GM12878 (cell line): ENCODE data around the gene TBC1D5. TPM values are rescaled to one million over a fixed set of nuclear protein-coding genes. Genes with fewer than 3 reads are reported as not detected.
"Not testable (repeated sequence)": the region's sequence is repeated elsewhere in the genome, so short reads cannot be mapped to it uniquely, and the experiment has no call there.

ENCODE experiments used
- ATAC-seq: fragments of 200-7000 bp; cut with Tn5 transposase; 3 replicates; pipeline ENCODE4 v1.9.1; 2020; ENCODE audit warnings: mild to moderate bottlenecking, moderate library complexity
- BruUV-seq: library from RNA; stranded (reverse); fragments of 400-500 nt; replicated peaks from 2 replicates; lab custom pipeline; 2021; lab: Mats Ljungman, UMichigan
- CTCF ChIA-PET: fragments of 300-600 bp; sonication (Branson Sonifier 250); formaldehyde crosslinking; extraction: SDS; loops from one replicate; lab custom pipeline; 2021; ENCODE audit warnings: inconsistent platforms; lab: Yijun Ruan, JAX
- POLR2A ChIA-PET: fragments of 350-600 bp; formaldehyde crosslinking; extraction: SDS; loops from one replicate; lab custom pipeline; 2021; ENCODE audit warnings: inconsistent platforms; lab: Charles Lee
- RAD21 ChIA-PET: fragments of 300-600 bp; sonication (Branson Sonifier 250); formaldehyde crosslinking; loops from one replicate; lab custom pipeline; 2023; ENCODE audit warnings: antibody characterized with exemption; ENCODE audit not compliant: unreplicated experiment; lab: Charles Lee
- SMC1A ChIA-PET: fragments of 300-600 bp; sonication (Branson Sonifier 250); formaldehyde crosslinking; loops from one replicate; lab custom pipeline; 2023; ENCODE audit not compliant: unreplicated experiment, uncharacterized antibody; lab: Charles Lee
- DNase-seq: peaks from one replicate; pipeline ENCODE4 v3.0.0-alpha.2; 2011; ENCODE audit warnings: low read depth, low spot score
- FAIRE-seq: peaks from 3 replicates; lab custom pipeline; 2011; peaks lifted over from hg19 to GRCh38; lab: Jason Lieb, UNC
- H2AFZ ChIP-seq: 2 replicates; pipeline ENCODE4 v1.6.0; 2011; ENCODE audit warnings: low read depth, low read length, control low read depth; ENCODE audit not compliant: control insufficient read depth
- H3K27ac ChIP-seq: 2 replicates; pipeline ENCODE4 v1.5.1; 2011; ENCODE audit warnings: control low read depth; ENCODE audit not compliant: control insufficient read depth, insufficient read depth
- H3K27me3 ChIP-seq, 2 experiments: replicated peaks in 1 of 2; 2 replicates each; pipeline versions ENCODE4 v1.6.0 to v1.6.1; 2011; ENCODE audit warnings: low read length in 1 of 2; ENCODE audit not compliant: control insufficient read depth in 2 of 2, insufficient read depth in 2 of 2
- H3K36me3 ChIP-seq, 2 experiments: 2 replicates each; pipeline ENCODE4 v1.5.1; 2011; ENCODE audit warnings: low read length in 1 of 2; ENCODE audit not compliant: control insufficient read depth in 2 of 2, insufficient read depth in 2 of 2
- H3K4me1 ChIP-seq: 2 replicates; pipeline ENCODE4 v1.6.1; 2011; ENCODE audit warnings: mild to moderate bottlenecking, low read length, moderate library complexity, mixed read lengths; ENCODE audit not compliant: control insufficient read depth, insufficient read depth
- H3K4me2 ChIP-seq: 2 replicates; pipeline ENCODE4 v1.6.0; 2011; ENCODE audit warnings: control low read depth; ENCODE audit not compliant: control insufficient read depth, insufficient read depth
- H3K4me3 ChIP-seq: fragments of 200-600 bp; sonication (generic); 2 replicates; pipeline ENCODE4 v1.5.1; 2016
- H3K79me2 ChIP-seq: 2 replicates; pipeline ENCODE4 v1.6.0; 2011; ENCODE audit warnings: low read length; ENCODE audit not compliant: control insufficient read depth, insufficient read depth
- H3K9ac ChIP-seq: 2 replicates; pipeline ENCODE4 v1.8.0; 2011; ENCODE audit warnings: low read length, control low read depth, mixed read lengths; ENCODE audit not compliant: control insufficient read depth, insufficient read depth
- H3K9me3 ChIP-seq: replicated peaks from 3 replicates; pipeline ENCODE4 v1.5.1; 2011; ENCODE audit warnings: mild to moderate bottlenecking, low read length; ENCODE audit not compliant: control insufficient read depth, insufficient read depth
- H4K20me1 ChIP-seq: 2 replicates; pipeline ENCODE4 v1.6.0; 2011; ENCODE audit not compliant: control insufficient read depth, insufficient read depth
- PAX5 ChIP-seq: IDR thresholded peaks from 2 replicates; pipeline ENCODE4 v1.6.1; 2011; ENCODE audit warnings: low read depth, low read length, borderline replicate concordance
- PAX8 ChIP-seq: fragments of 450-650 bp; IDR thresholded peaks from 2 replicates; pipeline ENCODE4 v1.6.1; 2017; ENCODE audit warnings: mild to moderate bottlenecking, moderate library complexity
- SIX5 ChIP-seq: IDR thresholded peaks from 2 replicates; pipeline ENCODE4 v1.6.1; 2011; ENCODE audit warnings: mild to moderate bottlenecking, low read depth, low read length, moderate library complexity; ENCODE audit not compliant: severe bottlenecking
- SP1 ChIP-seq: IDR thresholded peaks from one replicate; pipeline ENCODE4 v1.6.1; 2011; ENCODE audit warnings: low read depth, low read length
- TBL1XR1 ChIP-seq: IDR thresholded peaks from 2 replicates; pipeline ENCODE4 v1.6.1; 2012; ENCODE audit warnings: low read depth, low read length, improper control_type of control experiment
- WGBS: methylation state at CpG from one replicate; pipeline ENCODE4 v1.1.6; 2016; ENCODE audit warnings: low lambda C conversion rate; ENCODE audit not compliant: insufficient replicate concordance, insufficient coverage; ENCODE audit errors: missing lambda C conversion rate; 5-methylcytosine and 5-hydroxymethylcytosine counted together
- in situ Hi-C: fragments of 300-500 bp; cut with MboI; formaldehyde crosslinking; loops from 9 replicates; pipeline ENCODE4 v1.14.3; 2018; ENCODE audit warnings: mixed read lengths
- intact Hi-C: fragments of 100-400 bp; cut with micrococcal nuclease; formaldehyde crosslinking; loops from one replicate; pipeline ENCODE4 v1.14.2; 2022; ENCODE audit not compliant: unreplicated experiment
- polyA plus RNA-seq, 11 experiments: library from polyadenylated mRNA; depleted of rRNA in 4 of 11; unstranded in 6 of 11; stranded (reverse) in 5 of 11; fragments of >200 nt; fragmentation: Nextera tagmentation in 4 of 11; fragmentation: Illumina TruSeq in 1 of 11; extraction: Ambion mirVana in 4 of 11; extraction: Trizol in 1 of 11; gene quantifications; 1 replicate in 1 of 11; 2 replicates in 10 of 11; pipeline versions ENCODE4 v1.2.1 to v1.2.3, GENCODE V29; 2011 to 2016; ENCODE audit warnings: inconsistent platforms in 2 of 11, missing spikeins in 2 of 11, low read depth in 1 of 11
- total RNA-seq, 4 experiments: library from RNA; depleted of rRNA in 3 of 4; stranded (reverse); fragments of >200 nt in 3 of 4; fragmentation: Illumina TruSeq in 1 of 4; extraction: Trizol in 1 of 4; gene quantifications; 2 replicates each; pipeline versions ENCODE4 v1.2.1 to v1.2.3, GENCODE V29; 2013 to 2021
- TF ChIP-seq, protein P1 (sequence below): IDR thresholded peaks from 2 replicates; pipeline ENCODE4 v1.6.1; 2012; ENCODE audit warnings: improper control_type of control experiment, low read depth, low read length; ENCODE audit not compliant: insufficient replicate concordance

TBC1D5 gene
- total and polyA plus RNA-seq, 10 of the 15 experiments (the other 5 are each of a cell fraction or from before 2014, with no cell fraction given) = 5.5 to 61.0 (median 43.8) TPM

DNA sequence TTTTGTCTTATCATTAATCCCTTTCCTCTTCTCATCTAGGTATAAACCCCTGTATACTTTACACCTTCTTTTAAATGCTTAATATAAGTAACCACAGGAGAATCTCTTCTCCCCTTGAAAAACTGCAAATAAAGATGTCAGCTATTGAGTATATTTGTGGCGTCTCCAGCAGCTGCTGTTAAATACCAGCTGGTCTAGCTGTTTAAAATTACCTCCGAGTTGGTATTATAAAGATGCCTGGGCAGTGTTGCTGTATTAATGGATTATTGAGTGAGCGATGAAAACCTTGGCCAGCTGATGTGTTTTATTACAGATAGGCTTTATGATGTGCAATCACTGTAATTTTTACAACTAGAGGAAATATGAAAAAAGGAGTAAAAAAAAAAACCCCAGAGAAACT lies 388.1 kb downstream of the TBC1D5 start (continued):
- TF ChIP-seq, protein P1, sequence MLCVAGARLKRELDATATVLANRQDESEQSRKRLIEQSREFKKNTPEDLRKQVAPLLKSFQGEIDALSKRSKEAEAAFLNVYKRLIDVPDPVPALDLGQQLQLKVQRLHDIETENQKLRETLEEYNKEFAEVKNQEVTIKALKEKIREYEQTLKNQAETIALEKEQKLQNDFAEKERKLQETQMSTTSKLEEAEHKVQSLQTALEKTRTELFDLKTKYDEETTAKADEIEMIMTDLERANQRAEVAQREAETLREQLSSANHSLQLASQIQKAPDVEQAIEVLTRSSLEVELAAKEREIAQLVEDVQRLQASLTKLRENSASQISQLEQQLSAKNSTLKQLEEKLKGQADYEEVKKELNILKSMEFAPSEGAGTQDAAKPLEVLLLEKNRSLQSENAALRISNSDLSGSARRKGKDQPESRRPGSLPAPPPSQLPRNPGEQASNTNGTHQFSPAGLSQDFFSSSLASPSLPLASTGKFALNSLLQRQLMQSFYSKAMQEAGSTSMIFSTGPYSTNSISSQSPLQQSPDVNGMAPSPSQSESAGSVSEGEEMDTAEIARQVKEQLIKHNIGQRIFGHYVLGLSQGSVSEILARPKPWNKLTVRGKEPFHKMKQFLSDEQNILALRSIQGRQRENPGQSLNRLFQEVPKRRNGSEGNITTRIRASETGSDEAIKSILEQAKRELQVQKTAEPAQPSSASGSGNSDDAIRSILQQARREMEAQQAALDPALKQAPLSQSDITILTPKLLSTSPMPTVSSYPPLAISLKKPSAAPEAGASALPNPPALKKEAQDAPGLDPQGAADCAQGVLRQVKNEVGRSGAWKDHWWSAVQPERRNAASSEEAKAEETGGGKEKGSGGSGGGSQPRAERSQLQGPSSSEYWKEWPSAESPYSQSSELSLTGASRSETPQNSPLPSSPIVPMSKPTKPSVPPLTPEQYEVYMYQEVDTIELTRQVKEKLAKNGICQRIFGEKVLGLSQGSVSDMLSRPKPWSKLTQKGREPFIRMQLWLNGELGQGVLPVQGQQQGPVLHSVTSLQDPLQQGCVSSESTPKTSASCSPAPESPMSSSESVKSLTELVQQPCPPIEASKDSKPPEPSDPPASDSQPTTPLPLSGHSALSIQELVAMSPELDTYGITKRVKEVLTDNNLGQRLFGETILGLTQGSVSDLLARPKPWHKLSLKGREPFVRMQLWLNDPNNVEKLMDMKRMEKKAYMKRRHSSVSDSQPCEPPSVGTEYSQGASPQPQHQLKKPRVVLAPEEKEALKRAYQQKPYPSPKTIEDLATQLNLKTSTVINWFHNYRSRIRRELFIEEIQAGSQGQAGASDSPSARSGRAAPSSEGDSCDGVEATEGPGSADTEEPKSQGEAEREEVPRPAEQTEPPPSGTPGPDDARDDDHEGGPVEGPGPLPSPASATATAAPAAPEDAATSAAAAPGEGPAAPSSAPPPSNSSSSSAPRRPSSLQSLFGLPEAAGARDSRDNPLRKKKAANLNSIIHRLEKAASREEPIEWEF = no peak
- no peak for TF ChIP-seq TBL1XR1
- TF ChIP-seq, all 136 proteins: peak for 0

DNA sequence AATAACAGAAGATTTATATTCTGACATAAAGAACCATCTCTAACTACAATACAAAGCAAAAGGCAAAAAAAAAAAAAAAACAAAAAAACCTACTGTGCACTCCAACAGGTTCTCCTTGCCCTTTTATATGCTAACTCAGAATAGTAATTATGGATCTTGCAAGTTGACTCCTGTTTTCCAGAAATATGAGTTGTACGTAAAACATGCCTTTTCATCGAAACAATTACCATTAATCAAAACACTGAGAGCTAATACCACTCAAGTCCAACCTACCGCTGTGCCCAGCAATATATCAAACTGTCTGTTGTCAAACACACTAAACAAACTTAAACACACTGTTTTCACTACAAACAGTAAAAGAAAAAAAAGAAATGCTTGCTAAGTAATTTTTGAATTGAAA lies 389.8 kb downstream of the TBC1D5 start:
- Histone ChIP-seq H3K9me3 (no peaks in the 10 kb centered on the region), H3K4me3 (no peak overlapping the region), H3K27ac (no peak overlapping the region), H3K9ac (no peak overlapping the region), H3K79me2 (no peaks in the 10 kb centered on the region), H3K27me3 (no peaks in the 10 kb centered on the region), H3K4me2 (no peak overlapping the region), H4K20me1 (no peaks in the 10 kb centered on the region), H3K4me1 (no peaks in the 10 kb centered on the region), H2AFZ (no peak overlapping the region), H3K36me3 (no peaks in the 10 kb centered on the region; a peak in 1 of 4 replicates)
- no peak for FAIRE-seq
- no TSS peak for BruUV-seq
- in situ Hi-C loops (no loop called here), intact Hi-C loops (no loop called here)
- ChIA-PET POLR2A (no interaction called here), RAD21 (no interaction called here), CTCF (no interaction called here), SMC1A (no interaction called here)
- DNase-seq = no peak
- no peak for ATAC-seq
- 98% methylated on average over 3 of the region's 3 CpGs for WGBS
- no peak for TF ChIP-seq PAX8
- TF ChIP-seq PAX5 = no peak
- TF ChIP-seq SP1 = no peak
- TF ChIP-seq SIX5 = no peak

DNA sequence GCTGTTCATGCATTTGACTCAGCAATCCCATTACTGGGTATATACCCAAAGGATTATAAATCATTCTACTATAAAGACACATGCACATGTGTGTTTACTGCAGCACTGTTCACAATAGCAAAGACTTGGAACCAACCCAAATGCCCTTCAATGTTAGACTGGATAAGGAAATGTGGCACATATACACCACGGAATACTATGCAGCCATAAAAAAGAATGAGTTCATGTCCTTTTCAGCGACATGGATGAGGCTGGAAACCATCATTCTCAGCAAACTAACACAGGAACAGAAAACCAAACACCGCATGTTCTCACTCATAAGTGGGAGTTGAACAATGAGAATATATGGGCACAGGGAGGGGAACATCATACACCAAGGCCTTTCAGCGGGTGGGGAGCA lies 391.2 kb downstream of the TBC1D5 start:
- 82% methylated on average over 4 of the region's 4 CpGs for WGBS
- H3K4me1 ChIP-seq, H3K4me3 ChIP-seq, RAD21 ChIA-PET, H3K36me3 ChIP-seq, BruUV-seq, POLR2A ChIA-PET, intact Hi-C loops, ATAC-seq, H3K27ac ChIP-seq, SMC1A ChIA-PET, H3K9me3 ChIP-seq, H4K20me1 ChIP-seq, FAIRE-seq, DNase-seq, H3K9ac ChIP-seq, CTCF ChIA-PET, H2AFZ ChIP-seq, H3K4me2 ChIP-seq, H3K79me2 ChIP-seq, H3K27me3 ChIP-seq, in situ Hi-C loops: not testable (repeated sequence)
